GM12878 (cell line): ENCODE measurements around the gene SNCAIP.

Experiments used
- PML ChIP-seq: IDR thresholded peaks from 2 replicates; pipeline ENCODE4 v1.6.1; 2012; ENCODE audit warnings: low read length, inconsistent platforms
- SMC3 ChIP-seq: IDR thresholded peaks from 2 replicates; pipeline ENCODE4 v1.6.1; 2011; ENCODE audit warnings: low read length, improper control_type of control experiment, borderline replicate concordance
- TBL1XR1 ChIP-seq: IDR thresholded peaks from 2 replicates; pipeline ENCODE4 v1.6.1; 2012; ENCODE audit warnings: low read depth, low read length, improper control_type of control experiment
- ZBTB40 ChIP-seq: fragments of 450-650 bp; IDR thresholded peaks from 2 replicates; pipeline ENCODE4 v1.6.1; 2016; ENCODE audit warnings: mild to moderate bottlenecking, moderate library complexity, borderline replicate concordance

GRCh38 chr5:122426301-122426700 lies 114.3 kb downstream of the SNCAIP start:
- no peak for TF ChIP-seq PML
- no peak for TF ChIP-seq SMC3
- no peak for TF ChIP-seq ZBTB40
- no peak for TF ChIP-seq TBL1XR1
